Body of pancreas (tissue), 4 donors: ENCODE measurements around the gene TTLL11. TPM values are rescaled to one million over a fixed set of nuclear protein-coding genes. Genes with fewer than 3 reads are reported as not detected.

Source experiments
- ATAC-seq: fragments of 150-250 bp; one replicate; pipeline ENCODE4 v1.9.1; 2016
- DNase-seq, 4 donors: peaks; one replicate each; pipeline ENCODE4 v3.0.0-alpha.2; 2019
- H3K27ac ChIP-seq, 4 donors: fragments of 200-600 bp; sonication (generic); 1 replicate in 3 of 4; 2 replicates in 1 of 4; pipeline versions ENCODE4 v1.5.1 to v1.6.1; 2016 to 2019; ENCODE audit warnings: mild to moderate bottlenecking in 1 of 4, mixed read lengths in 1 of 4, moderate library complexity in 1 of 4
- H3K27me3 ChIP-seq, 2 donors: fragments of 200-600 bp; sonication (generic); one replicate each; pipeline ENCODE4 v1.6.0; 2016; ENCODE audit warnings: mild to moderate bottlenecking in 1 of 2
- H3K36me3 ChIP-seq, 2 donors: fragments of 200-600 bp; sonication (generic); replicated peaks in 1 of 2; 2 replicates each; pipeline ENCODE4 v1.5.1; 2016; ENCODE audit warnings: low read depth in 2 of 2; ENCODE audit not compliant: insufficient read depth in 1 of 2
- H3K4me1 ChIP-seq: fragments of 200-600 bp; sonication (generic); one replicate; pipeline ENCODE4 v1.6.0; 2016
- H3K4me3 ChIP-seq, 2 donors: fragments of 200-600 bp; sonication (generic); 1 replicate in 1 of 2; 2 replicates in 1 of 2; pipeline ENCODE4 v1.5.1; 2016 to 2019
- H3K9me3 ChIP-seq, 3 donors: fragments of 200-600 bp; sonication (generic); 1 replicate in 2 of 3; 2 replicates in 1 of 3; pipeline ENCODE4 v1.5.1; 2016
- POLR2A ChIP-seq, 3 donors: fragments of 450-650 bp; IDR thresholded peaks; one replicate each; pipeline ENCODE4 v1.6.1; 2016; ENCODE audit warnings: antibody characterized with exemption in 3 of 3, mild to moderate bottlenecking in 2 of 3
- WGBS, 2 donors: methylation state at CpG; one replicate each; pipeline ENCODE4 v1.1.5; 2017; 5-methylcytosine and 5-hydroxymethylcytosine counted together
- intact Hi-C: fragments of 100-400 bp; cut with DNase I; formaldehyde crosslinking; loops from one replicate; pipeline ENCODE4 v1.15.1; 2023
- microRNA-seq, 2 donors: library from miRNA; unstranded; fragments of <30 nt; microRNA quantifications; one replicate each; pipeline ENCODE4, GENCODE V29; 2016; ENCODE audit warnings: borderline number of aligned reads in 2 of 2, borderline replicate concordance in 2 of 2
- small RNA-seq: library from RNA; depleted of rRNA; stranded (forward); fragments of <200 nt; gene quantifications from one replicate; pipeline ENCODE3, GENCODE V24; 2016
- total RNA-seq, 2 donors: library from RNA; depleted of rRNA; stranded (reverse); fragments of >200 nt; gene quantifications; one replicate each; pipeline ENCODE4 v1.1.0, GENCODE V29; 2016
- TF ChIP-seq, protein P1 (sequence below), 7 experiments: fragments of 450-650 bp in 4 of 7; fragments of 200-600 bp in 3 of 7; sonication (generic) in 3 of 7; IDR thresholded peaks; one replicate each; pipeline ENCODE4 v1.5.1; 2016 to 2019; ENCODE audit warnings: antibody characterized with exemption in 7 of 7

Gene TTLL11
- total RNA-seq, 2 donors from 2014 or later: 14.5 to 16.8 TPM

DNA sequence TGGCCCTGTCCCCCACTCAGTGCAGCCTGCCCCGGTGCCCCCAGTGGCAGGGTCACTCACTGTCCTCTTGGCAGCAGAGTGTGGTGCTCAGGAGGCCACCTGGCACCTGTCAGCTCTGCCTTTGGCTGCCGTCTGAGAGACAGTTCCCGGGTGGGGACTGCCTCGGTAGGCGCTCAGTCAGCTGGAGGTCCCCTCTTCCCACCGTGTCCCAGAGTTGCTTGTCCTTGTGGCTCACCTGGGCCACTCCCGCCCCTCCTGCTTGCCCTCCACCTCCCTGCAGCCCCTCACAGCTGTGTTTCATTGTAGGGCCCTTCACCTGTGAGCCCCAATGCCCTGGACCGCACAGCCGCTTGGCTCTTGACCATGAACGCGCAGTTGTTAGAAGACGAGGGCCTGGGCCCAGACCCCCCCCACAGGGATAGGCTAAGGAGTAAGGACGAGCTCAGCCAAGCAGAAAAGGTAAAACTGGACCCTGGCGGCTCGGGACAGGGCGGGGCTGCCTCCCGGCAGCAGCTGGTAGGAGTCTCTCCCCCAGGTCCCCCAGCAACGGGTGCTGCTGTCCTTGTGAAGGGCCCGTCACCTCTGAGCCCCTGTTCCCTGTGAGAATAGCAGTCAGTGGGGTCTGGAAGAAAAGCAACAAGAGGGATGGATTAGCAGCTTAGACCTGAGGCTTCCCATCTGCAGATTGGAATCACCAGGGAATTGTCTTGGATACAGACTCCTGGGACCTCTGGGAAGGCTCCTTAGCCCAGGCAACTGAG lies 319.0 kb downstream of the TTLL11 start:
- no peaks in the 10 kb centered on the region for H3K27me3 ChIP-seq
- DNase-seq: peak in 2 of 4 donors; percentile 4 to 8
- ATAC-seq: no peak
- H3K9me3 ChIP-seq: no peaks in the 10 kb centered on the region
- TF ChIP-seq, protein P1, sequence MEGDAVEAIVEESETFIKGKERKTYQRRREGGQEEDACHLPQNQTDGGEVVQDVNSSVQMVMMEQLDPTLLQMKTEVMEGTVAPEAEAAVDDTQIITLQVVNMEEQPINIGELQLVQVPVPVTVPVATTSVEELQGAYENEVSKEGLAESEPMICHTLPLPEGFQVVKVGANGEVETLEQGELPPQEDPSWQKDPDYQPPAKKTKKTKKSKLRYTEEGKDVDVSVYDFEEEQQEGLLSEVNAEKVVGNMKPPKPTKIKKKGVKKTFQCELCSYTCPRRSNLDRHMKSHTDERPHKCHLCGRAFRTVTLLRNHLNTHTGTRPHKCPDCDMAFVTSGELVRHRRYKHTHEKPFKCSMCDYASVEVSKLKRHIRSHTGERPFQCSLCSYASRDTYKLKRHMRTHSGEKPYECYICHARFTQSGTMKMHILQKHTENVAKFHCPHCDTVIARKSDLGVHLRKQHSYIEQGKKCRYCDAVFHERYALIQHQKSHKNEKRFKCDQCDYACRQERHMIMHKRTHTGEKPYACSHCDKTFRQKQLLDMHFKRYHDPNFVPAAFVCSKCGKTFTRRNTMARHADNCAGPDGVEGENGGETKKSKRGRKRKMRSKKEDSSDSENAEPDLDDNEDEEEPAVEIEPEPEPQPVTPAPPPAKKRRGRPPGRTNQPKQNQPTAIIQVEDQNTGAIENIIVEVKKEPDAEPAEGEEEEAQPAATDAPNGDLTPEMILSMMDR (IDR thresholded peaks at IDR 0.05): no peak
- no peak for TF ChIP-seq POLR2A (IDR thresholded peaks at IDR 0.05)
- WGBS, 2 donors: 76 to 88% methylated on average over 8 to 19 of the region's 19 CpGs
- no peak overlapping the region for H3K27ac ChIP-seq
- H3K4me1 ChIP-seq: no peaks in the 10 kb centered on the region
- intact Hi-C loops: no loop called here
- peaks cover 0 to 17% of the 10 kb centered on the region in 2 donors for H3K36me3 ChIP-seq
- H3K4me3 ChIP-seq: no peak overlapping the region

DNA sequence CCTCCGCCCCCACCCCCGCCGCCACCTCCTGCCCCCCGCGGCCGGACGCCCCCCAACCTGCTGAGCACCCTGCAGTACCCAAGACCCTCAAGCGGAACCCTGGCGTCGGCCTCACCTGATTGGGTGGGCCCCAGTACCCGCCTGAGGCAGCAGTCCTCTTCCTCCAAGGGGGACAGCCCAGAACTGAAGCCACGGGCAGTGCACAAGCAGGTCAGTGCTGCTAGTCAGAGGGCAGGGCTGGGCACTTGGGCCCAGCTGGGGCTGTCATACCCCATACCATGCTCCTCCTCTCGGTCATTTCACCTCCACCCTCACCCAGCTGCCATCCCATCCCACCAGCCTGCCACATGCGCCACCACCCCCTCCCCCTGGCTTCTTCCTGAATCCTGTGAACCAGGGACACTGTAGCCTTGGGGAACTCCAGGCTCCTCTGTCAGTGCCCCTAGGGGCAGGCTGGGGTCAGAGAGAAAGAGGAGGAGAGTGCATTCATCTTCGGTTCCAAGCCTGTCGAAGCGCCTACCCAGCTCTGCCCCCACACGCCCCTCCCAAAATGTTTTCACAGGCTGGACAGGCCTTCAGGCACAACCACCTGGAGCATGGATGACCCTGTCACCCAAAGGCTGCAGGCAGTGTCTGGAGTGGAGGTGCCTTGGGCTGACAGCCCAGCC lies 319.7 kb downstream of the TTLL11 start:
- Histone ChIP-seq H3K36me3 (peaks cover 0 to 18% of the 10 kb centered on the region in 2 donors), H3K9me3 (no peaks in the 10 kb centered on the region), H3K4me1 (no peaks in the 10 kb centered on the region), H3K27me3 (no peaks in the 10 kb centered on the region), H3K27ac (no peak overlapping the region), H3K4me3 (no peak overlapping the region)
- intact Hi-C loops: no loop called here
- WGBS, 2 donors: 93 to 96% methylated on average over 6 to 15 of the region's 18 CpGs
- TF ChIP-seq POLR2A (IDR thresholded peaks at IDR 0.05): no peak
- TF ChIP-seq, protein P1 (IDR thresholded peaks at IDR 0.05): no peak
- DNase-seq (peak in 2 of 4 donors; percentile 6 to 10), ATAC-seq (no peak)

DNA sequence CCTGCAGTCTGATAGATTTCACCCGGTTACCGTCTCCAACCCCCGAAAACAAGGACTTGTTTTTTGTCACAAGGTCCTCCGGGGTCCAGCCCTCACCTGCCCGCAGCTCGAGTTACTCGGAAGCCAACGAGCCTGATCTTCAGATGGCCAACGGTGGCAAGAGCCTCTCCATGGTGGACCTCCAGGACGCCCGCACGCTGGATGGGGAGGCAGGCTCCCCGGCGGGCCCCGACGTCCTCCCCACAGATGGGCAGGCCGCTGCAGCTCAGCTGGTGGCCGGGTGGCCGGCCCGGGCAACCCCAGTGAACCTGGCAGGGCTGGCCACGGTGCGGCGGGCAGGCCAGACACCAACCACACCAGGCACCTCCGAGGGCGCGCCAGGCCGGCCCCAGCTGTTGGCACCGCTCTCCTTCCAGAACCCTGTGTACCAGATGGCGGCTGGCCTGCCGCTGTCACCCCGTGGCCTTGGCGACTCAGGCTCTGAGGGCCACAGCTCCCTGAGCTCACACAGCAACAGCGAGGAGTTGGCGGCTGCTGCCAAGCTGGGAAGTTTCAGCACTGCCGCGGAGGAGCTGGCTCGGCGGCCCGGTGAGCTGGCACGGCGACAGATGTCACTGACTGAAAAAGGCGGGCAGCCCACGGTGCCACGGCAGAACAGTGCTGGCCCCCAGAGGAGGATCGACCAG lies 320.4 kb downstream of the TTLL11 start:
- Histone ChIP-seq H3K4me3 (no peak overlapping the region), H3K27ac (peak overlapping the region in 2 of 4 donors; percentile 18 to 26), H3K4me1 (no peaks in the 10 kb centered on the region), H3K36me3 (peaks cover 0 to 16% of the 10 kb centered on the region in 2 donors), H3K27me3 (no peaks in the 10 kb centered on the region), H3K9me3 (no peaks in the 10 kb centered on the region)
- DNase-seq (peak; percentile 53 to 87 (median 72)), ATAC-seq (peak; percentile 66)
- intact Hi-C loops: no loop called here
- WGBS, 2 donors: 86 to 89% methylated on average over 9 to 45 of the region's 45 CpGs
- no peak for TF ChIP-seq POLR2A (IDR thresholded peaks at IDR 0.05)
- TF ChIP-seq, protein P1 (IDR thresholded peaks at IDR 0.05): no peak

Small RNA genes lying within 50 kb of the gene (microRNA-seq; reads per million reads assigned to microRNA genes)
- 0 reads per million in 2 donors for gene MIR4478

Small RNA genes lying within 50 kb of the gene (small RNA-seq; reads per million reads assigned to genes)
- gene MIR4478: not detected

Other genes with a start within 250 kb of the TTLL11 start
- 10 to 100 TPM; 11.9 to 16.9 TPM for gene NDUFA8, start 66.5 kb upstream of the TTLL11 start, total RNA-seq
- not detected for gene MORN5, start 66.6 kb upstream of the TTLL11 start, total RNA-seq
- 1 to 10 TPM in 1 of 2 donors, not detected in 1; 2.9 TPM for gene LHX6, start 135.6 kb upstream of the TTLL11 start, total RNA-seq
- gene RBM18, start 171.5 kb upstream of the TTLL11 start, total RNA-seq: 1 to 10 TPM; 4.6 to 5.4 TPM
- gene MRRF, start 171.6 kb upstream of the TTLL11 start, total RNA-seq: 10 to 100 TPM; 11.9 to 13.5 TPM